Measurements from ENCODE around the gene TXNL4B. TPM values are rescaled to one million over a fixed set of nuclear protein-coding genes. Genes with fewer than 3 reads are reported as not detected.

The TXNL4B gene
- total RNA-seq, 4 donors from 2014 or later, result 8.1 to 16.9 (median 15.1) TPM

- TF ChIP-seq CTCF (IDR thresholded peaks at IDR 0.05), result peak in 2 of 3 donors; percentile 18 to 35
- no peak for DNase-seq (ENCODE audit: low spot score)
- peak; percentile 60 for ATAC-seq (ENCODE audit: low FRiP score)
Observed at GRCh38 chr16:72124761-72125634, 31.6 kb upstream of the TXNL4B start.

- DNase-seq (ENCODE audit: low spot score), result no peak
- no peak for TF ChIP-seq CTCF (IDR thresholded peaks at IDR 0.05)
- no peak for ATAC-seq (ENCODE audit: low FRiP score)
Observed at GRCh38 chr16:72124148-72124547, 30.7 kb upstream of the TXNL4B start.

- ATAC-seq (ENCODE audit: low FRiP score) (no peak), DNase-seq (ENCODE audit: low spot score) (no peak)
- no peak for TF ChIP-seq CTCF (IDR thresholded peaks at IDR 0.05)
Observed at GRCh38 chr16:72123426-72123825, 30.0 kb upstream of the TXNL4B start.

GRCh38 chr16:72122916-72123315, 29.5 kb upstream of the TXNL4B start:
- no peak for ATAC-seq (ENCODE audit: low FRiP score)
- DNase-seq (ENCODE audit: low spot score), result no peak
- TF ChIP-seq CTCF (IDR thresholded peaks at IDR 0.05), result no peak

GRCh38 chr16:72122308-72122707, 28.9 kb upstream of the TXNL4B start:
- no peak for TF ChIP-seq CTCF (IDR thresholded peaks at IDR 0.05)
- ATAC-seq (ENCODE audit: low FRiP score) (no peak), DNase-seq (ENCODE audit: low spot score) (no peak)

- ATAC-seq (ENCODE audit: low FRiP score) (no peak), DNase-seq (ENCODE audit: low spot score) (no peak)
- no peak for TF ChIP-seq CTCF (IDR thresholded peaks at IDR 0.05)
Observed at GRCh38 chr16:72120026-72120425, 26.6 kb upstream of the TXNL4B start.

GRCh38 chr16:72113616-72113945, 20.2 kb upstream of the TXNL4B start:
- ATAC-seq (ENCODE audit: low FRiP score) (no peak), DNase-seq (ENCODE audit: low spot score) (no peak)
- TF ChIP-seq CTCF (IDR thresholded peaks at IDR 0.05), result no peak

Data from omental fat pad (tissue), 4 donors.